KMS-11 (cell line): ENCODE data around the gene TARBP1.

Experiments used
- H2AFZ ChIP-seq: fragments of 200-600 bp; sonication (generic); 2 replicates; pipeline ENCODE4 v1.6.1; 2016; ENCODE audit warnings: antibody characterized with exemption, mixed run types, low read depth
- H3K27ac ChIP-seq: fragments of 200-600 bp; sonication (generic); 2 replicates; pipeline ENCODE4 v1.6.1; 2016; ENCODE audit warnings: mild to moderate bottlenecking, mixed run types
- H3K27me3 ChIP-seq: fragments of 200-600 bp; sonication (generic); 2 replicates; pipeline ENCODE4 v1.6.1; 2017; ENCODE audit warnings: mild to moderate bottlenecking, low read depth, mixed run types, moderate library complexity; ENCODE audit not compliant: insufficient read depth
- H3K36me3 ChIP-seq: fragments of 200-600 bp; sonication (generic); 2 replicates; pipeline ENCODE4 v1.6.1; 2017; ENCODE audit warnings: mild to moderate bottlenecking, mixed run types; ENCODE audit not compliant: insufficient read depth
- H3K4me1 ChIP-seq: fragments of 200-600 bp; sonication (generic); 2 replicates; pipeline ENCODE4 v1.6.1; 2016; ENCODE audit warnings: mild to moderate bottlenecking, low read depth, mixed run types; ENCODE audit not compliant: poor library complexity, severe bottlenecking
- H3K4me2 ChIP-seq: fragments of 200-600 bp; sonication (generic); 2 replicates; pipeline ENCODE4 v1.7.0; 2016; ENCODE audit warnings: mild to moderate bottlenecking, mixed run types
- H3K4me3 ChIP-seq: fragments of 200-600 bp; sonication (generic); IDR thresholded peaks from 2 replicates; pipeline ENCODE4 v1.6.1; 2017; ENCODE audit warnings: low read depth, low read length, mixed read lengths; ENCODE audit not compliant: insufficient read depth
- H3K79me2 ChIP-seq: fragments of 200-600 bp; sonication (generic); 2 replicates; pipeline ENCODE4 v1.6.1; 2016; ENCODE audit warnings: low read depth, mixed run types; ENCODE audit not compliant: insufficient read depth
- H3K9ac ChIP-seq: fragments of 200-600 bp; sonication (generic); 2 replicates; pipeline ENCODE4 v1.6.1; 2016; ENCODE audit warnings: mild to moderate bottlenecking, mixed run types
- H4K20me1 ChIP-seq: fragments of 200-600 bp; sonication (generic); 2 replicates; pipeline ENCODE4 v1.6.1; 2016; ENCODE audit warnings: mild to moderate bottlenecking, mixed run types; ENCODE audit not compliant: insufficient read depth
- CTCF ChIP-seq: fragments of 200-600 bp; sonication (generic); conservative IDR thresholded peaks from 2 replicates; pipeline ENCODE4 v1.6.1; 2017; ENCODE audit warnings: low read depth, mild to moderate bottlenecking, antibody characterized with exemption, low read length, moderate library complexity, mixed read lengths

The TARBP1 gene

GRCh38 chr1:234431255-234431654 is 47.7 kb downstream of the TARBP1 start:
- Histone ChIP-seq H3K4me3 (no peak overlapping the region), H4K20me1 (no peaks in the 10 kb centered on the region), H3K36me3 (no peaks in the 10 kb centered on the region; the same call in 1 of the 2 replicates), H3K4me2 (no peak overlapping the region), H3K9ac (no peak overlapping the region), H3K79me2 (no peaks in the 10 kb centered on the region), H3K4me1 (no peaks in the 10 kb centered on the region), H3K27me3 (no peaks in the 10 kb centered on the region), H2AFZ (no peak overlapping the region), H3K27ac (no peak overlapping the region)
- TF ChIP-seq CTCF = no peak

GRCh38 chr1:234430691-234431090 is 48.3 kb downstream of the TARBP1 start:
- Histone ChIP-seq H3K4me3 (no peak overlapping the region), H3K27ac (no peak overlapping the region), H2AFZ (no peak overlapping the region), H3K4me2 (no peak overlapping the region), H3K79me2 (no peaks in the 10 kb centered on the region), H4K20me1 (no peaks in the 10 kb centered on the region), H3K9ac (no peak overlapping the region), H3K27me3 (no peaks in the 10 kb centered on the region), H3K4me1 (no peaks in the 10 kb centered on the region), H3K36me3 (no peaks in the 10 kb centered on the region; the same call in 1 of the 2 replicates)
- no peak for TF ChIP-seq CTCF

GRCh38 chr1:234429434-234429806 is 49.6 kb downstream of the TARBP1 start:
- Histone ChIP-seq H3K27ac (no peak overlapping the region), H3K4me2 (no peak overlapping the region), H3K36me3 (no peaks in the 10 kb centered on the region; the same call in 1 of the 2 replicates), H3K4me1 (no peaks in the 10 kb centered on the region), H4K20me1 (no peaks in the 10 kb centered on the region), H3K9ac (no peak overlapping the region), H2AFZ (no peak overlapping the region), H3K4me3 (no peak overlapping the region), H3K27me3 (no peaks in the 10 kb centered on the region), H3K79me2 (no peaks in the 10 kb centered on the region)
- no peak for TF ChIP-seq CTCF

- Histone ChIP-seq H3K4me2 (no peak overlapping the region), H3K27me3 (no peaks in the 10 kb centered on the region), H4K20me1 (no peaks in the 10 kb centered on the region), H3K4me1 (no peaks in the 10 kb centered on the region), H3K9ac (no peak overlapping the region), H3K36me3 (no peaks in the 10 kb centered on the region; the same call in 1 of the 2 replicates), H2AFZ (no peak overlapping the region), H3K4me3 (no peak overlapping the region), H3K79me2 (no peaks in the 10 kb centered on the region), H3K27ac (no peak overlapping the region)
- no peak for TF ChIP-seq CTCF
Observed at GRCh38 chr1:234427950-234428646, 50.9 kb downstream of the TARBP1 start.
